GM12801 (cell line): ENCODE data around the gene NAXE.

Experiments
- TF ChIP-seq, protein P1 (sequence below): IDR thresholded peaks from one replicate; pipeline ENCODE4 v1.5.1; 2011; ENCODE audit warnings: control low read depth; ENCODE audit not compliant: insufficient read length; ENCODE audit errors: extremely low read depth

Gene NAXE

DNA sequence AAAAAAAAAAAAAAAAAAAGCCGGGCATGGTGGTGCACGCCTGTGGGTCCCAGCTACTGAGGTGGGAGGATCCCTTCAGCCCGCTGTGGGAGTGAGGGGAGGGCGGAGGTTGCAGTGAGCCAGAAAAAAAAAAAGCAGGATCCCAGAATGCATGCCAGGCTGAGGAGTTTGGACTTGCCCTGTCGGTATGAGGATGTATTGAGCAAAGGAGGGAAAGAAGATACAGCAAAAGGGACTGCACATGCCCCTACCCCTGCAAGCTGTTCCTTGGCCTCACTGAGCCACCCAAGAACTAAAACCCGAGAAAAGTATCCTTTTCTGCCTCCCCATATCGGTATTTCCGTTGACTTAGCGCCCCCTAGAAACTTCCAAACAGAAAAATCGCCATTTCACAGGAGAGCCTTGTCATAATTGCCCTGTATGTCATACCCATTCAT is 11.0 kb downstream of the NAXE start:
- TF ChIP-seq, protein P1, sequence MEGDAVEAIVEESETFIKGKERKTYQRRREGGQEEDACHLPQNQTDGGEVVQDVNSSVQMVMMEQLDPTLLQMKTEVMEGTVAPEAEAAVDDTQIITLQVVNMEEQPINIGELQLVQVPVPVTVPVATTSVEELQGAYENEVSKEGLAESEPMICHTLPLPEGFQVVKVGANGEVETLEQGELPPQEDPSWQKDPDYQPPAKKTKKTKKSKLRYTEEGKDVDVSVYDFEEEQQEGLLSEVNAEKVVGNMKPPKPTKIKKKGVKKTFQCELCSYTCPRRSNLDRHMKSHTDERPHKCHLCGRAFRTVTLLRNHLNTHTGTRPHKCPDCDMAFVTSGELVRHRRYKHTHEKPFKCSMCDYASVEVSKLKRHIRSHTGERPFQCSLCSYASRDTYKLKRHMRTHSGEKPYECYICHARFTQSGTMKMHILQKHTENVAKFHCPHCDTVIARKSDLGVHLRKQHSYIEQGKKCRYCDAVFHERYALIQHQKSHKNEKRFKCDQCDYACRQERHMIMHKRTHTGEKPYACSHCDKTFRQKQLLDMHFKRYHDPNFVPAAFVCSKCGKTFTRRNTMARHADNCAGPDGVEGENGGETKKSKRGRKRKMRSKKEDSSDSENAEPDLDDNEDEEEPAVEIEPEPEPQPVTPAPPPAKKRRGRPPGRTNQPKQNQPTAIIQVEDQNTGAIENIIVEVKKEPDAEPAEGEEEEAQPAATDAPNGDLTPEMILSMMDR = no peak

DNA sequence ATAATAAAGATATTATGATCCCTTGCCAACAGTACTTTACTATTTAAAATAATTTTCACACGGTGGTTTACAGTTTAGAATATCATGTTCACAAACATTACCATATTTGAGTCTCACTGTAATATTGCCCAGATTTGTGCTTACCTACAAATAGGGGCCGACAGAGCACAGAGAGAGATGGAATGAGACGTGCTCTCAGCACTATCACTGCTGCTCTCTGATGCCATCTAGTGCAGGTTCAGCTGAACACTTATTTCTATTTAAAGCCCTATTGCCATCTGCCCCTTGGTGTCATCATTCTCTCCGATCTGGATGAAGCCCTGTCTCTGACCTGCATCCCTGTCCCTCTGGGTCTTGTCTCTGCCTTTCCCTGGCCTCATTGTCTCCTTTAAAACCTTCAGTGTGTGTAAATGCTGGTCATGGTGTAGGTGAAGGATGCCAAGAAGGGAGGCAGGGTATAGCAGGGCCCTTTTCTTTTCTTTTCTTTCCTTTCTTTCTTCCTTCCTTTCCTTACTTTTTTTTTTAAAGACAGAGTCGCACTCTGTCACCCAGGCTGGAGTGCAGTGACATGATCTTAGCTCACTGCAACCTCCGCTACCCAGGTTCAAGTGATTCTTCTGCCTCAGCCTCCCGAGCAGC is 16.6 kb downstream of the NAXE start:
- TF ChIP-seq, protein P1 = peak; percentile 69

DNA sequence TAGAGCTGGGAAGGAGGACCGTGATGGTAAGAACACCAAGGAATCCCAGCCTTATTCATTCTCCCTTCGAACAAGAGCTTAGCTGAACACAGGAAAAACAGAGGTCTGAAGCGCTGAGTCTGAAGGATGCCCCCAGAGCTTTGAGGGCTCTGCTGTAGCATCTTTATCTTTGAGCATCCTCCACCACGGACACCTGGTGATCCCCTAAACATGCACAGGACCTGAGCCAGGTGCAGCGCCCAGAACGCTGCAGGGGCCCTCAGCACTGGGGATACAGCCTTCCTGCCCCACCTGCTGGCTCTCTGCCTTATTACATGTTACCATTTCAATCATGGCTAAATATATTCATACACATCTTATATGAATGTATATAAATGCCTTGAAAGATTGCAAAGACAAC is 17.4 kb downstream of the NAXE start:
- TF ChIP-seq, protein P1 = no peak

DNA sequence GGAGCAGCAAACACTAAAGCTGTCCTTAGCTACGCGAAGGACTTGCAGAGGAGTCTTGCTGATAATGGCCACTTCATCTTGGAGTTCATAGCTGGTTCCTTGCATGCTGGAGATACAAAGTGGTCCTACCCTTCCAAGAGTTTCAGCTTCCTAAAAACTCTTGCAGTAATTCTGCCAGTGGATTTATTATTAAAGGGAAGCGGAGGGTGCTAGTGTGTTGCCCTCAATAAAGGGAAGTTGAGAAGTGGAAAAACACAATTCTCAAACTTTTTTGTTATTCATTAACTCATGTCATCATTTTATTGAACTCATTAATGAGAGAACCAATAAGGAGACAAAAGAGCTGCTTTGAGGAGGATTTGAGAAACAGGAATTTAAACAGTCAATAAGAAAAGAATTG is 21.1 kb downstream of the NAXE start:
- TF ChIP-seq, protein P1 = no peak

DNA sequence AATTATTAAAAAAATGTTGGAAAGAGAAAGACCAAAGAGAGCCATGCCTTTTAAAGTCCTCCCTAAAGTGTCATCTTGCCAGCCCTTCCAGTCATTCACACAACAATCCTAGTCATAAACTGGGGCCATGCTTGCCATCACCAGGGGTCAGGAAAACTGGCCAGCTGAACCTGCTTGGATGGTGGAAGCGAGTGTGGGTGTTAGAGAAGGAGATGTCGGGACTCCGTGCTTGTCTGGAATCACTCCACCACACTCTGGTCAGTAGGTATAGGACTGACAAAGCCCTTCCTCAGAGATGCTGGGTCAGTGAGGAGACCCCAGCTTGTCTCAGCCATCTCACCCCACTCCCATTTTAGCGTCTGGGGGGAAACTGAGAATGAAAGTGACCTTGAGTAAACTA is 24.4 kb downstream of the NAXE start:
- TF ChIP-seq, protein P1 = no peak

DNA sequence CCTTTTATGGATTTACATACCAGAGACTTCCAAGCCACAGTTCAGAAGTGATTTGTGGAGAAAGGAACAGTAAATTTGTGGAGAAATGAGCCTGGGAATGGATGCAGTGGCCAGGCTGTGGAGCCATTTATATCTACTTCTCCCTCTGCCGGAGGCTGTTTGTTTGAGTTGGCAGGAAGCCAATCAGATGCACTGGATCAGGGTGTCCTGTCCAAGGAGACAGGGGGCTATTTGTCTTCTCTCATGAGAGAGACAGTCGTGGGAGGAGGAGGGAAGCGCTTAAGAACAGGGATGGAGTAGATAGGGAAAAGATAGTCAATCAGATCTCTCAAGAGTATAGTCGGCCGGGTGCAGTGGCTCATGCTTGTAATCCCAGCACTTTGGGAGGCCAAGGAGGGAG is 24.9 kb downstream of the NAXE start:
- TF ChIP-seq, protein P1 = no peak

DNA sequence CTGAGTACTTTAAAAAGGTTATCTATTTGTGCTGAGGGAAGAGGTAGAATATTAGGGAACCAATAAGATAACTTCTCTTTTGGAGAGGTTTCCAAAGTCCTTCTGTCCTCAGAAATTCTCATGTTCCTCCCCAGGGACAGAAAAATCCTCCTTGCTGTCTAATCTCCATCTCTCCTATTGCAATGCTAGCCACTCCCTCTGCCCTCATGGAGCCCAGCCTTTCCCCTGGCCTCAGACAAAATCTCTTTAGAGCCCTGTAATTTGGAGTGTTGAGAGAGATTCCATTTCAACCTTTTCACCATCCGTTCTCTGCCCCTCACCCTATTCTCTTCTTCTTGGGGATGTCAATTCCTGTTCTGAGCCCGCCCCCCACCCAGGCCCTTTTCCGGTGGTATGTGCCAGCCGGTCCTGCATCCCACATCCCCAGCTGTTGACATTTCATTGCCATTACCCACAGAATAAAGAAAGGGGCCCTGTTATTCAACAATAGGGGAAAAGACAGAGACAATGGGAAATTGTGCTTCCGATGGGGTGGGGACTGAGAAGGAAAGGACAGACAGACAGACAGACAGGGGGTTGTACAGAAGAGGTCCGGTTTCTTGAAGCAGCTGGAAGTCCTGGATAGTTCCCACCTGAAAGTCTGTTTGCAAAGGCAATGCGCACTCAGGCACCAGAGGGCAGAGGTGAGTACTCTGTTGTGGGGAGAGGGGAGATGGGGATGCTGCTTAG is 27.4 kb downstream of the NAXE start, which contains the start of gene HAPLN2:
Gene HAPLN2, plus strand, starts transcription at position 563 of the 729 bp plus-strand sequence. CDS start 4,076 bp downstream, outside the sequence.
- TF ChIP-seq, protein P1 = no peak
